Right lobe of liver (tissue), 4 donors: Measurements from ENCODE around the gene MKS1.

Experiments used
- POLR2A ChIP-seq: fragments of 450-650 bp; IDR thresholded peaks from one replicate; pipeline ENCODE4 v1.6.1; 2017; ENCODE audit warnings: antibody characterized with exemption, mild to moderate bottlenecking
- TF ChIP-seq, protein P1 (sequence below), 4 donors: fragments of 200-600 bp in 3 of 4; fragments of 450-650 bp in 1 of 4; IDR thresholded peaks; one replicate each; pipeline versions ENCODE4 v1.5.1 to v1.8.0; 2016 to 2022; ENCODE audit warnings: antibody characterized with exemption in 4 of 4, mild to moderate bottlenecking in 2 of 4
- donor health status: DM: no; HTN: no; CAD: no.
- donor health status: DM: no; HTN: no; CAD: no.
- donor health status: DM: no; HTN: yes; CAD: no.

DNA sequence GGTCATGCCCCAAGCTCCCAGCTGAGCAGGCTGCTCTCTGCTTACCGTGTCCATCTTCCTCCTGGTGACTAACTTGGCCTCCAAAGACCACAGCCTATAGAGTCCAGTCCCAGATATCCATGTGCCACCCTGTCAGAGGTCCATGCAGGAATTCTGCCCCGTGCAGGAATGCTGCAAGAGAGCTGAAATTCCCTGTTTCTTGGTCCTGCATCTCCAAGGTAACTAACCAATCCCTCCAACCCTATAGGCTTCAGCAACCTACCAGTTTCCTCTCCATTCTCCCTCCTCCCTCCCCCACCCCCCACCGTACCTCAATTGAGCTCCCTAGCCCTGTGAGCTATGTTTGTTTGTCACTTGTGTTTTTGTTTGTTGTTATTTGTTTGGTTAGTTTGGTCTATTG, 9.6 kb upstream of the MKS1 start:
- TF ChIP-seq, protein P1, sequence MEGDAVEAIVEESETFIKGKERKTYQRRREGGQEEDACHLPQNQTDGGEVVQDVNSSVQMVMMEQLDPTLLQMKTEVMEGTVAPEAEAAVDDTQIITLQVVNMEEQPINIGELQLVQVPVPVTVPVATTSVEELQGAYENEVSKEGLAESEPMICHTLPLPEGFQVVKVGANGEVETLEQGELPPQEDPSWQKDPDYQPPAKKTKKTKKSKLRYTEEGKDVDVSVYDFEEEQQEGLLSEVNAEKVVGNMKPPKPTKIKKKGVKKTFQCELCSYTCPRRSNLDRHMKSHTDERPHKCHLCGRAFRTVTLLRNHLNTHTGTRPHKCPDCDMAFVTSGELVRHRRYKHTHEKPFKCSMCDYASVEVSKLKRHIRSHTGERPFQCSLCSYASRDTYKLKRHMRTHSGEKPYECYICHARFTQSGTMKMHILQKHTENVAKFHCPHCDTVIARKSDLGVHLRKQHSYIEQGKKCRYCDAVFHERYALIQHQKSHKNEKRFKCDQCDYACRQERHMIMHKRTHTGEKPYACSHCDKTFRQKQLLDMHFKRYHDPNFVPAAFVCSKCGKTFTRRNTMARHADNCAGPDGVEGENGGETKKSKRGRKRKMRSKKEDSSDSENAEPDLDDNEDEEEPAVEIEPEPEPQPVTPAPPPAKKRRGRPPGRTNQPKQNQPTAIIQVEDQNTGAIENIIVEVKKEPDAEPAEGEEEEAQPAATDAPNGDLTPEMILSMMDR (IDR thresholded peaks at IDR 0.05) = no peak
- no peak for TF ChIP-seq POLR2A
